ENCODE measurements around the gene SPC24.
A peak's percentile ranks its signal among the peaks of the same experiment; 100 is the strongest.
"Not testable (repeated sequence)": the region's sequence is repeated elsewhere in the genome, so short reads cannot be mapped to it uniquely, and the experiment has no call there.

Gene SPC24

DNA sequence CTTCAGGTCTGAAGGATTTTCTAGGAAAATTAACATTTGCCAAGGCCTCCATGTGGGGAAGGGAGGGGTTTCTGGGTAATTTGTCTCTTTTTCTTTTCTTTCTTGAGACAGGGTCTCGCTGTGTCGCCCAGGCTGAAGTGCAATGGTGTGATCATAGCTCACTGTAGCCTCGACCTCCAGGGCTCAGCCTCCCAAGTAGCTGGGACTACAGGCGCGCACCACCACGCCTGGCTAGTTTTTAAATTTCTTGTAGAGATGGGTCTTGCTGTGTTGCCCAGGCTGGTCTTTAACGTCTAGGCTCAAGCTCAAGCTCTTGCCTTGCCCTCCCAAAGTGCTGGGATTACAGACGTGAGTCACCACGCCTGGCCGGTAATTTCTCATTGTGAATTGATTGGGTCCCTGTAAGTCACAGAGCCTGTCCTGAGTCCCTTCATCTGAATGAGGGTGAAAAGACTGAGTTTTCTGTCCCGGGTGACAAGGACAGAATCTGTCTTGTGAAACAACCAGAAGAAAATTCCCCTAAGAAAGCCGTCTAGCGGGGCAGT, 10.0 kb upstream of the SPC24 start:
- DNase-seq (ENCODE audit: low spot score) = no peak

DNA sequence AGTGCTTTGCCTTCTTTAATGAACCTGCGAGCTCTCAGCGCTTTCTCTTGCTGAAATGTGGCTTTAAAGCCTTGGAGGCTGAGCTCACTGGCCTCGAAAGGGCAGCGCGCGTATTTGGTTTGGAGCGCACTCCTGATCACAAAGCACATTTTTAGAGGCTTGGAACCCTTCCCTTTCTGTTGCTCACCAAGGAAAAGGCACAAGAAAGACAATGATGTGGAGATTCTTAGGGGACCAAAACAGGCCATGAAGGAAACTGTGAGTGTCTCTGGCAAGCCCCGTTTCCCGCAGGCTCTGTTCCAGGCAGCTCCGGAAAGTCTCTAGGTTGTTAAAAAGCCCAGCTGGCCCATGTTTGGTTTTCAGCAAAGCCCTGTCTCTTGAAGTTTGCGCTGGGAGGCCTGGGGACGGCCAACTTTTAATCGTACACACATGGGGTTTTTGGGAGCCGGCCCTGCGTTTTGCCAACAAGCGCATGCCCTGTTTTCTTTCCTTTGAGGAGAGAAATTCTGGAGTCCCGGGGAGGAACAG, 9.4 kb upstream of the SPC24 start:
- peak; percentile 77 for DNase-seq (ENCODE audit: low spot score)

DNA sequence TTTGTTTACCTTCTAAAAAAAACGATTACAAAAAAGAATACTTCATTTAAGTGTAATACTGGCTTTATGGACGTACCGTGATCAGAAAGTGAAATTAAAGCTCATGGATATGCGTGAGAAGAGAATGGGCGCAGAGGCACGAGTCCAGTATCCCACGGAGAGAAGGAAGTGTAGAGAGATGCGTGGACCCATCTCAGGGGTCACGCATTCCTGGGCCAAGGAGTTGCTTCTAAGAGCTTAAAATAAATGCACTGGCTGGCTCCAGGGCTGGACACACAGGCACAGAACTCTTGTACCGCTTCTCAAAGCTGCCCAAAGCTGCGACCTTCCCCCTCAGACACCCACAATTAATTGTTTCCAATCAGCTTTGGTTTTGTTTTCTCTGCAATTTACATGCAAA, 8.7 kb upstream of the SPC24 start:
- no peak for DNase-seq (ENCODE audit: low spot score)

DNA sequence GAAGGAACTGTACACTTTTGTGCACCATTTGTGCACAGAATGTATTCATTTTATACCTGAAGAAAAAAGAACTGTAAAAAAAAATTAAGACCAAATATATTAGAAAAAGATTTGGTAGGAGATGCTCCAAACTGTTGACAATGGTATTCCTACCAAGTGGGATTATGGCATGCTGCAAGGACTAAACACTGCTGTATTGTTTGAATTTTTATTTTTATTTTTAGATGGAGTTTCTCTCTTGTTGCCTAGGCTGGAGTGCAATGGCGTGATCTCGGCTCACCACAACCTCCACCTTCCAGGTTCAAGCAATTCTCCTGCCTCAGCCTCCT, 4.8 kb upstream of the SPC24 start:
- DNase-seq (ENCODE audit: low spot score) = not testable (repeated sequence)

DNA sequence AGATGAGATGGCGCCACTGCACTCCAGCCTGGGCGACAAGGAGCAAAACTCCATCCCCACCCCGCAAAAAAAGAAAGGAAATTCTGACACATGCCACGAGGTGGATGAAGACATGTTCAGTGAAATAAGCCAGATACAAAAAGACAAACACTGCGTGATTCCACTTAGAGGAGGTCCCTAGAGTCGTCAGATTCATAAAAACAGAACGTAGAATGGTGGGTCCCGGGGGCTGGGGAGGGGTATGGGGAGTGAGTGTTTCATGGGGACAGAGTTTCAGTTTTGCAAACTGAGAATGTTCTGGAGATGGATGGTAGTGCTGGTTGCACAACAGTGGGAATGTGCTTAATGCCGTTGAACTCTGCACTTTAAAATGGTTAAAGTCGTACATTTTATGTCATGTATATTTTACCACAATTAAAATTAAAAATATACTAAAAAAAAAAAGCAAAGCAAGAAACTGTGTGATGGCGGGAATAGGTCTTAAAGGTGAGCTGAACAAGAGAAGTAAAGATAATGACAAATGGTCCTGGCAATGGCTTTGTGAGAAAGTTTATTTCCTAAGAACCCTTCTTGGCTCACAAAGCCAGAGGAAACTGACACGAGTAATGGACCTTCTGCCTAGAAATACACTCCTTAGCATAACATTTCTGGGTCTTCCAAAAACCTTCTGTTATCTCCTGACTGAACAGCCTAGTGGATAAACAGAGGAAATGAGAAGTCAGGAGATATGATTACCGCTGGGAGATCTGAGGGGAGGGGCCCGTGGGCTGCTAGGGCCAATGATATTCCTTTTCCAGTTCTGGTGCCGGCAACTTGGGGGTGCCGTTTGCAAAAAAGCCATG, 4.2 kb upstream of the SPC24 start:
- DNase-seq (ENCODE audit: low spot score) = no peak

DNA sequence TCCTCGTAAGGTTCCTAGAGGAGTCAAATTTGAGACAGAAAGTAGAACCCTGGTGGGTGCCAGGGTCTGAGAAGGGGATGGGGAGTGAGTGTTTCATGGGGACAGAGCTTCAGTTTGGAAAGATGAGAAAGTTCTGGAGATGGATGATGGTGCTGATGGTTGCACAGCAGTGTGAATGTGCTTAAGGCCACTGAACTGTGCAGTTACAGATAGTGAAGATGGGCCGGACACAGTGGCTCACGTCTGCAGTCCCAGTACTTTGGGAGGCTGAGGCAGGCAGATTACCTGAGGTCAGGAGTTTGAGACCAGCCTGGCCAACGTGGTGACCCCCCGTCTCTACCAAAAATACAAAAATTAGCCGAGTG, 917 bp downstream of the SPC24 start:
- DNase-seq (ENCODE audit: low spot score) = no peak

DNA sequence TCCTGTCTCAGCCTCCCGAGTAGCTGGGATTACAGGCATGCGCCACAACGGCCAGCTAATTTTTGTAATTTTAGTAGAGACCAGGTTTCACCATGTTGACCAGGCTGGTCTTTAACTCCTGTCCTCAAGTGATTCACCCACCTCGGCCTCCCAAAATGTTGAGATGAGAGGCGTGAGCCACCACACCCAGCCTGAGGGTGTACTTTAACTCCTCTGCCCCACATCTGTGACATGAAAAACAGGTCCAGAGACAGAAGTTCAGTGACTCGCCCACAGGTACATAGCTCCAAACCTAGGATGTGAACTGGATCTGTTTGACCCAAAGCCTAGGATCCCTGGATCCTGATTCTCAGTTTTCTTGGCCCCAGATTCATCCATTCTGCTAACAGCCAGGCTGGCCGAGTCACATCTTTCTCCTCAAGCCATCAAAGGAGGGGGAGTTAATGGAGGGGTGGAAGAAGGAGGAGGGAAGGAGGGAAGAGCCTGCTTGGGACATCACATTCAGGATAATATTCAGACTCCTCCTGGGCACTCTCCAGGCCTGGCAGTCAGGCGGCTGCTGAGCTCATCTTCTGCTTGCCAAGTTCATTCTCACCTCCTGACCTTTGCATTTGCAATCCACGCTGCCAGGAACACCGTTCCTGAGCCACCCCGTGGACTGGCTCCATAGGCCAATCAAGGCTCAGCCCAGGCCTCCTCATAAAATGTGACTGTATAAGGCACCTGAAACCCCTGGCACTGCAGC, 3.1 kb downstream of the SPC24 start:
- DNase-seq (ENCODE audit: low spot score) = peak; percentile 66

DNA sequence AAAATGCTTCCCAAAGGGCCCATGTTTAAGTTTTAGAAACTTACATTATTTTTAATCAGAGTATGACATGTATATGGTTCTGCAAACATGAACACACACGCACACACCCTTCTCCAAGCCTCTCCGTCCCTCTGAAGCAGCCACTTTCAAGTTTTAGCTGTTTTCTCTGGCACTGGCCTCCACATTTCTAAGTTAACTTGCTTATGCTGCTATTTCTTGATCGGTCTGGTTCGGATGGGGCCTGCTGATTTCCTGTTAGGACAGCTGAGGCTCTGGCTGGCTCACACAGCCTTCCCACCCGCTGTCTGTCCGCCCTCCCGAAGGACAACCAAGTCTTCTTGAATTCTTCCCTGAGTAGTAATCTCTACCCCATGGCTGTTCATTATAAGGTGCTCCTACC, 4.4 kb downstream of the SPC24 start:
- no peak for DNase-seq (ENCODE audit: low spot score)

DNA sequence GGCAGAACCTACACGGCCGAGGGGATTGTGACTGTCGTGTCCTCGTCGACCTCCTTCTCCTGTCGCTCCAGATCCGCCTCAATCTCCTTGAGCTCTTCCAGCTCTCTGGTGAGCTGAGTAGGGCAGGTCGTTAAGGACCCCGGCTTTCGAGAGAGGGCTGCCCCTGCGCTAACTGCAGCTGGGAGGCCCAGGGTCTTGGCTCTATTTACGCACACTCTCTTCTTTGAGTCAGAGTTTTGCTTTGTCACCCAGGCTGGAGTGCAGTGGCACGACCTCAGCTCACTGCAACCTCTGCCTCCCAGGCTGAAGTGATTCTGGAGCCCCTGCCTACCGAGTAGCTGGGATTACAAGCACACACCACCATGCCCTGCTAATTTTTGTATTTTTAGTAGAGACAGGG, 7.6 kb downstream of the SPC24 start:
- DNase-seq (ENCODE audit: low spot score) = no peak

DNA sequence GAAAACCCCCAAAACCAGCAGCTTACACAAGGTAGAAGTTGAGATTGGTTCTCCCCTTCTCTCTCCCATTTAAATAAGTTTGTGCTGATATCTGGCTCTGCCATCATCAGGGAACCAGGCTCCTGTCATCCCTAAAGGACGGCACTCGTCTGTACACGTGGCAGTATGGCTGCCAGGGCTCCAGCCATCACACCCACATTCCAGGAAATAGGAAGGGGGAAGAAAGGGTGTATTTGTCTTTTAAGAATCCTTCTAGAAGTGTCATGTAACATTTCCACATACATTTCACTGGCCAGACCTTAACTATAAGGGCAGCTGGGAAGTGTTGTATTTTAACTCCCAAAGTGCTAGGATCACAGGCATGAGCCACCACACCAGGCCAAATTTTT, 10.1 kb downstream of the SPC24 start:
- DNase-seq (ENCODE audit: low spot score) = no peak

DNA sequence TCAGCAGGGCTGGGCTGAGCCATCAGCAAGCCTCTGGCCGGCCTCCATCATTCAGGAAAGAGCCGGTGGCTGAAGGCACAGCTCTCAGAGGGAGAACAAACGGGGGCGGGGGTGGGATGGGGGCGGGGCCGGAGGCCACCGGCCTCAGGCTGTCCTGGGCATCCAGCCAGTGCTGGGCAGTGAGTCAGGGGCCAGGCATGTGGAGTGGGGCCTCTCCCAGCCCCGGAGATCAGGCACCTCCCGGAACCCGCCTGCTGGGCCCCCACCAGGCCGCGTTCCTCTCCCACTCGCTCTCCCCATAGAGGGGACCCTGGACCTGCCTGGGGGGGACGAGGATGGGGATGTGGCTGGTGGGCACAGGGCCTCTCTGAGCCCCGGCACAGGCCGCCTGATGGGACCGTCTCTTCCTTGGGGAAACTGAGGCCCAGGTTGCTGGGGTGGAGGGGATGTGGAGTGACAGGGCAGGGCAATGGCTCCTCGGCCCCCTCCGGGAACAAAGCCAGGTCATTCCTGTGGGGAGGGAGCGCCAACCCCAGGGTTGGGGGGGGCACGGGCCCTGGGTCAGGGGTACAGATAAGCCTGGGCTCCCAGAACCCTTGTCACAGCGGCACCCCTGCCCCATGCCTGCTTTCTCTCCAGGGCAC, 12.9 kb downstream of the SPC24 start:
- peak; percentile 95 for DNase-seq (ENCODE audit: low spot score)

DNA sequence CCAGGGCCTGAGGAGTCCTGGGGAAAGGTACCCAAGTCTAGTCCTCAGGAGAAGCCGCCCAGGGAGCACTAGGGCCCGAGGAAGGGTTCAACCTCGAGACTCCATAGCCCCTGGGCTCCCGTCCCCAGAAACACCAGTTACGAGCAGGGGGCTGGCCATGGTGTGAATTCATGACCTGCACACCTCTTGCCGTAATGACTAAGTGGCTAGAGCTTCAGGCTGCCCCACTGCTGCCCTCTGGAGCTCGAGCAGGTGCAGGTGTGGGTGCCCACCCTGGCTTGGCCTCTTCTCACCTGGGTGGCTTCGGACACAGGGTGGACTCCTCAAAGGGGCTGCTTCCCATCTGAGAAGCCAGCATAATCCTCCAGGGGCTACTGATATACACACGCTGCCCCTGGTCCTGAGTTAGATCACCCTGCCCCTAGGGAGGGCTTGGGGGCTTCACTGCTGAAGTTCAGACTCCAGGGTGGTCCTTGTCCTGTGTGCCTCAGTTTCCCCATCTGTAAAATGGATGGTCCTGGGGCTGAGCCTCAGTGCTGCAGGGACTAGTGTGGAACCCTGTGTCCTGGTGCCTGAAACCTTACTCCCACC, 13.6 kb downstream of the SPC24 start:
- DNase-seq (ENCODE audit: low spot score) = no peak

DNA sequence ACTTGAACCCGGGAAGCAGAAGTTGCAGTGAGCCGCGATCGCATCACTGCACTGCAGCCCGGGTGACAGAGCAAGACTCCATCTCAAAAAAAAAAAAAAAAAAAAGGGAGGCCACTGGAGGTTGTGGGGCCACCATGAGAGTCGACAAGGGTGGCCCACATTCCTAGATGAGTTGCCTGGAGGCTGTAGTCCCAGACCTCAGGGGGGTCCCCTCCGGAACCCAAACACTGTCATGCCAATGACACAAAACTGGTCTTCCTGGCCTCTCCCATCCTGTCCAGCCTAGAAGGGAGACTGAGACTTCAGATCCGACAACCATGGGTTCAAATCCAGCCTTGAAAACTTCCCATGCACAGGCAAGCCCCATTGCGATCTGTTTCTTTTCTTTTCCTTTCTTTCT, 14.7 kb downstream of the SPC24 start:
- DNase-seq (ENCODE audit: low spot score) = no peak

DNA sequence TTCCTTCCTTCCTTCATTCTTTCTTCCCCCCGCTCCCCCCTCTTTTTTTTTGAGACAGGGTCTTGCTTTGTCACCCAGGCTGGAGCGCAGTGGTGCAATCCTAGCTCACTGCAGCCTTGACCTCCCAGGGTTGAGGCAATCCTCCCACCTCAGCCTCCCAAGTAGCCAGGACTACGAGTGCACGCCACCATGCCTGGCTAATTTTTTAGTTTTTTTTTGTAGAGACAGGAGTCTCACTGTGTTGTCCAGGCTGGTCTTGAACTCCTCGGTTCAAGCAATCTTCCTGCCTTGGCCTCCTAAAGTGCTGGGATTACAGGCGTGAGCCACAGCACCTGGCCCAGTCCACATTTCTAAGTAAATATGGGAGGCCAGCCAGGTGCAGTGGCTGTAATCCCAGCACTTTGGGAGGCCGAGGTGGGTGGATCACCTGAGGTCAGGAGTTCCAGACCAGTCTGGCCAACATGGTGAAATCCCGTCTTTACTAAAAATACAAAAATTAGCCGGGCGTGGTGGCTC, 15.5 kb downstream of the SPC24 start:
- not testable (repeated sequence) for DNase-seq (ENCODE audit: low spot score)

DNA sequence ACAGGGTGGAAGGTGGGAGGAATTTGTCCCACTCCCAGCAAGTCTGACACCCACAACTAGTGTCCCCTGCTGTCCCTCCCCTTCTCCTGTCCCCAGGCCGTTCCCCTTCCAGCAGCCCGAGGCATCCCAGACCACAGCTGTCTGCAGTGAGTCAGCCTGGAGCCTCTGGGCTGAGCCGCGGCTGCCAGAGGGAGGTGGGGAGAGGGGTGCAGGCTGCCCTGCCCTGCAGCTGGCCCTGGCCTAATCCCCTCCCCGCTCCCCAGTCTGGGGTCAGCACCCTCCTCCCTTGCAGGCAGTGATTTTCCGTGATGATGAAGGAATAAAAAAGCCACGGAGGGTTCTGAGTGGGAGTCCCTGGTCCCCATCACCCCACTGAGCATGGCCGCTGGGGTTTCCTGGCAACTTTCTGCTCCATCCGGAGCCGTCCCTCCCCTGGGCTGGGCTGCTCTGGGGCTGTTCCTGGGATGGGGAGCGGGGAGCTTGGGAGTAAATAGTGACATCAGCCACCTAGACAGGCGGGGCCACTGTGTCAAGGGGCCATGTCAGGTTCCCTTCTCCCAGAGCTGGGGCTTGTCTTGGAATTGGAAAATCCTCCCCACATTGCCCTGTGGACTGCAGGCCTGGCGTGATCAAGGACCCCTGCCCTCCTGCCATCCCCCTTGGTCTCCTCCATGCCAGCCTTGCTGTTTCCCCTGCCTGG, 16.8 kb downstream of the SPC24 start:
- peak; percentile 85 for DNase-seq (ENCODE audit: low spot score)

DNA sequence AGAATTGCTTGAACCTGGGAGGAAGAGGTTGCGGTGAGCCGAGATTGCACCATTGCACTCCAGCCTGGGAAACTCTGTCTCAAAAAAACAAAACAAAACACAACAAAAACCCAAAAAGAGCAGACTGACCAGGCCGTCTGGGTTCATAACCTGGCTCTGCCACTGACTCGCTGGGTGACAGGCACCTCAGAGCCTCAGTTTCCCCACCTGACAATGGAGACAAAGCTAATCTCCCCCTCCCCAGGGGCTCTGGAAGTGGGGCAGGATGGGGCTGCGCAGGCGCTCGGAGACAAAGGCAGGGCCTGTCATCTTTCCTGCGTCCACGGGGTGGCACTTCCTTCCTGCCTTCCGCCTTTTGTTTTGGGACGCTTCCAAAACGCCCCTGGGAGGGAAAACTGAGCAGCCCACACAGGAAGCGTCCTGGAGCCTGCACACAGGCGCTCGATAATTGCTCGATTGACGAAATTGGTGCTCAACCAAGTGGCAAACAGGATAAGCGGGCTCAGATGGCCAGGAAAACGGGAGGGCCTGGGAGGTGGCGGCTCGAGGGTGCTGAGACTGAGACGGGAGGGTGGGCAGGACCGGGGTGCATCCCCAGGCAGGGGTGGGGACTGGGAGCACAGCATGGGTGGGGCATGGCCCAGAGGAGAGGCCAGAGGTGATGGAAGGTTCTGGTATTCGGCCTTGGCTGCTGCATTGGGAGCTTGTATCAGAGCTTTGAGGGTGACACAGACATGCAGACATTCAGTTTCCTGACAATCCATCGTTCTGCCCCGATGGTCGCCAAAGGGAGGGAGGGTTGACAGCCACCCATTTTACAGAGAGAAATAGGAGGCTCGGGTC, 17.8 kb downstream of the SPC24 start:
- DNase-seq (ENCODE audit: low spot score) = peak; percentile 91

DNA sequence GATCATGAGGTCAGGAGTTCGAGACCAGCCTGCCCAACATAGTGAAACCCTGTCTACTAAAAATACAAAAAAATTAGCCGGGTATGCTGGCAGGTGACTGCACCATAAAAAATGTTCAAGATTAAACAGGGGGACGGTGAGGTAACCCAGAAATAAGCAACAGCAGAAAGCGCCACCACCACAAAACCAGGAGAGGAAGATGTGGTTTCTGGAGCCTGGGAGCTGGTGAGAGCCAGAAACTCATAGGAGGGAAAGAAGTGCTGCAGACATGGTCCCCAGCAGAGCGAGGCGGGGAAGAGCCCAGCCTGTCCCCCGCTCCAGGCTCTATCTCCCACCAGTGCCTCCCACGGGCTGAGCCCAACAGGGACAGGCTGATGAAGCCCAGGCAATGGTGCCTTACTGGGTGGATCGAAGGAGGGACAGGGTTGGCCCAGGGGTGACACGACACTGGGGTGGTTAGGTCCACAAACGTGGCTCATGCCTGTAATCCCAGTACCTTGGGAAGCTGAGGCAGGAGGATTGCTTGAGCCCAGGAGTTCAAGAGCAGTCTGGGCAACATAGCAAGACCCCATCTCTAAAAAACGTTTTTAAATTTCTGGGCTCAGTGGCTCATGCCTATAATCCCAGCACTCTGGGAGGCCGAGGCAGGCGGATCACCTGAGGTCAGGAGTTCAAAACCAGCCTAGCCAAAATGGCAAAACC, 19.0 kb downstream of the SPC24 start:
- no peak for DNase-seq (ENCODE audit: low spot score)

DNA sequence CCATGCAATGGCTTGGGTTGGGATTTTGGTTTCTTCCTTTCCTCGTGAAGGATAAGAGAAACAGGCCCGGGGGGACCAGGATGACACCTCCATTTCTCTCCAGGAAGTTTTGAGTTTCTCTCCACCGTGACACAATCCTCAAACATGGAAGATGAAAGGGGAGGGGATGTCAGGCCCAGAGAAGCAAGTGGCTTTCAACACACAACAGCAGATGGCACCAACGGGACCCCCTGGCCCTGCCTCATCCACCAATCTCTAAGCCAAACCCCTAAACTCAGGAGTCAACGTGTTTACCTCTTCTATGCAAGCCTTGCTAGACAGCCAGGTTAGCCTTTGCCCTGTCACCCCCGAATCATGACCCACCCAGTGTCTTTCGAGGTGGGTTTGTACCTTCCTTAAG, 24.1 kb downstream of the SPC24 start:
- no peak for DNase-seq (ENCODE audit: low spot score)

DNA sequence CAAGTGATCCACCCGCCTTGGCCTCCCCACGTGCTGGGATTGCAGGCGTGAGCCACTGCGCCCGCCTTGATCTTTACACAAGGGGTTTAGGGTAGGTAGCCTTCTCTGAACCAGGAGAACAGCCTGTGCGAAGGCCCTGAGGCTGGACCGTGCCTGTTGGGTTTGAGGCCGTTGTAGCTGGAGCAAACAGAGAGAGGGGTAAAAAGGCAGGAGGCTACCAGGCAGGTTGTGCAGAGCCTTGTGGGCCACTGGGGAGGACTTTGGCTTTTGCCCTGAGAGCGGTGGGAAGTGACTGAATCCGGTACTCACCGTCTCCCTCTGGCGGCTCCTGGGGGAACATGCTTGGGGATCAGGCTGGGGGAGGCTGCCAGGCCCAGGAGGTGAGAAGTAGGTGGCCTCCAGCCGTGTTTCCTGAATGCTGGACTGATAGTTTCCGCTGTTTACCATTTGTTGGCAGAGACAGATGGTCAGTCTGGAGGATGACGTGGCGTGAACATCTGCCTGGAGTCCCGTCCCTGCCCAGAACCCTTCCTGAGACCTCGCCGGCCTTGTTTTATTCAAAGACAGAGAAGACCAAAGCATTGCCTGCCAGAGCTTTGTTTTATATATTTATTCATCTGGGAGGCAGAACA, 24.6 kb downstream of the SPC24 start:
- DNase-seq (ENCODE audit: low spot score) = peak; percentile 87

Measured in AG20443 (cell line).